ENCODE measurements around the gene CASKIN2.

DNA sequence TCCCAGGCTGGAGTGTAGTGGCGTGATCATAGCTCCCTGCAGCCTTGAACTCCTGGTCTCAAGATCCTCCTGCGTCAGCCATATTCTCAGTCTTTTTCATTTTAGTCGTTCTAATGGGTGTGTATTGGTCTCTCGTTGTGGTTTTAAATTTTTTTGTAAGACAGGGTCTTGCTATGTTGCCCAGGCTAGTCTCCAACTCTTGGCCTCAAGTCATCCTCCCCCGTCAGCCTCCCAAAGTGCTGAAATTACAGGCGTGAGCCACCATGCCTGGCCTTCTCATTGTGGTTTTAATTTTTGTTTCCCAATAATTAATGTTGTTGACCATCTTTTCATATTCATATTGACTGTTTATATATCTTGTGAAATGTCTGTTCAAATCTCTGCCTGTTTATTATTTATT, 50.3 kb downstream of the CASKIN2 start:
- TF ChIP-seq POLR2A (IDR thresholded peaks at IDR 0.05; ENCODE audit: low read depth, low read length): no peak
- TF ChIP-seq POLR2AphosphoS5 (IDR thresholded peaks at IDR 0.05; ENCODE audit: low read depth, low read length): no peak
- TF ChIP-seq TAF1 (IDR thresholded peaks at IDR 0.05; ENCODE audit: low read depth, low read length): no peak

Data from GM12891 (cell line).